HG03108 (cell line): ENCODE results near the gene CCSER1.

Experiments
- ATAC-seq: cut with Tn5 transposase; IDR thresholded peaks from one replicate; pipeline ENCODE4 v1.9.1; 2021; ENCODE audit warnings: moderate library complexity; ENCODE audit not compliant: unreplicated experiment

Gene CCSER1

DNA sequence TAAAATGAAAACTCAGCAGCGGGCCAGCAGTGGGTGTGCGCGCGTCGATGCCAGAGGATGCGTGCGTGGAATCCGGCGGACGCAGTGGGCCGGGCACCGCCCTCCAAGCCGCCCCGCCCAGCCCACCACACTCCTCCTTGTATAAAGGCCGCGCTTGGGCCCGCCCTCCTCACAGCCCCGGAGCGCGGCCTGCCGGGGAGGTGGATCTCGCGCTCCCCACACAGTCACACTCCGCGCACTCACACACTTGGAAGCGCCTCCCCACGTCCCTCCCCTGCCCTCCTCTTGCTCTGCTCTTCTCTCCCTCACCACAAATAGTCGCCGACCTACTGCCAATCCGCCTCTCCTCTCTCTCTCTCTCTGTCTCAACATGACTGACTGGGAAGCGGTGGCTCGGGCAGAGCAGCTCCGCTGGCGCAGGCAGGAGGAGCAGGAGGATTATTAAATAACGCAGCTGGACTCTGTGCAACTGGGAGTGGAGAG is at the start of gene CCSER1:
CCSER1 (plus strand) TSS at position 172 of the 483 bp plus-strand sequence.
- ATAC-seq = peak; percentile 55

DNA sequence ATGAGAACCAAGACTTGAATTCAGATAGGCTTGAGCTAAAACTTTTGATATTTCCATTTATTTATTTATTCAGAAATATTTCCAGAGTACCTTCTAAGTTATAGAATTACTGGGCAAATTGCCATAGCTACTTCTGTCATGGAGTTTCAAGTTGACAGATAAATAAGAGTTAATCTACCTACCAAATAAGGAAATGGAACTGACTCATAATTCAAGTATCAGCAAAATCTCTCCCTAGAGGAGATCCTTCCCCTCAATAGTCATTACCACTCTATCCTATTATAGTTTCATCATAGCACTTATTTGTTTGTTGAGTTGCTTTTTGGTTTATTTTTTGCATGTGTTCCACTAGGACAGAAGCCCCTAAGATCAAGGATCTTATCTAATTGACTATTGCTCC is 48.8 kb upstream of the CCSER1 start:
- ATAC-seq = peak; percentile 56

DNA sequence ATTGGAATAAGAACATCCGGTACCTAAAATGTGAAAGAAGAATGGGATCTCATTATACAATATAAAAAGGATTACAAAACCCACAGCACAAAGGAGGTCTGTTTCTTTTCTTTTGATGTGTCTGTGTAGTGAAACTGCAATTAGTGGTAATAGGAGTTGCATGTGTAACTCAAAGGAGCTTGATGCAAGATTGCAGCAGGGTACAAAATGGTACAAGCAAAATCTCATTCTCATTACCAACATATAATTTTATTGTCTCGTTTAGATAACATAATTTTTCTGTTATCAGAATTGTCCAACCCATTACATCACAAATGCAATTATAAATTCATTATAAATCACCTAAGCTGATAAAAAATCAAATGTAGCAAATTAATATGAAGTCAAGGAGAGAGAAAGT is 47.1 kb upstream of the CCSER1 start:
- ATAC-seq = no peak

DNA sequence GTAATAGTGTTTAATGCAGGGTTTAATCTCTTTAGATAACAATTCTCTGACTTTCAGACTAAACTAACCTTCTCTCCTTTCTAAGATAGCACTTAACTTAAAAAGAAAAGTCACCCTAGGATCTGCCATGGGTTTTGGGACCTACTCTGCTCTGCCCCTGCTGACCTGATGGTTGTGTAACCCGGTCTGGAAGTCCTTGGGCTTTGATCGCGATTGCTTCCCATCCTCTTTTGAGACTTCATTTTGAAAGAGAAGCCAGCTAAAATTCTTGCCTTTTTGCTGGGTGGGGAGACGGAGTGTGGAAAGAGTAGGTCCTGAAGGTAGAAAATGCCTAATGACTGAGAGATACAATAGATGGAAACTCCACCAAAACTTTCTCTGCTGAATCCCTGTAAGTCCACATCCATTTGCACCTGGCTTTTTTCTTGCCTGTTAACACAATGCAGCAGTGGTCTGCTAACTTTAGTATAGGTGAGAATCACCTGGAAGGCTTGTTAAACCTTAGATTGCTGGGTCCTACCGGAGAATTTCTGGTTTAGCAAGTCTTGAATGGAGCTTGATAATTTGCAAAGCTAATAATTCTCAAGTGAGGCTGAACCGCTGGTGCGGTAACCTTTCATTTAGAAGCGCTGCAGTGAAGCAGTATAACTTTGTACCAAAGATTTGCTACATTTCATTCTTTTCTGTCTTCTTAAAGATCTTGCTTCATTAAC is 45.6 kb upstream of the CCSER1 start:
- no peak for ATAC-seq

DNA sequence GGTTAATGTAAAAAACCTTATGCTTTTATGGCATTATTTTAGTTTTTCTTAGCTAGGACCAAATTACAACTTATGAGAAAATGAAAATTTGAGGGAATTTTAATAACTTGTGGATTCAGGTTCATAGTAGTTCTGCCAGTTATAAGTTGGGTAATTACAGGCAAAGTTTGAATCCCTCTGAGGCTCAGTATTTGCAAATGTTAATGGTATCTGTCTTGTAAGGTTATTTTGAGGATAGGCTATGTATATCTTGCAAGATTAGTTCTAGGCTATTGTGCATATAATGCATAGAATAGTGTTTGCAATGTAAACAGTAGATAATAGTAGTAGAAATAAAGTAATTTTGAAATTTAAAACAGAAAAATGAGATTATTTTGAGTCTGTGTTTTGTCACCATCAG is 44.7 kb upstream of the CCSER1 start:
- ATAC-seq = no peak

DNA sequence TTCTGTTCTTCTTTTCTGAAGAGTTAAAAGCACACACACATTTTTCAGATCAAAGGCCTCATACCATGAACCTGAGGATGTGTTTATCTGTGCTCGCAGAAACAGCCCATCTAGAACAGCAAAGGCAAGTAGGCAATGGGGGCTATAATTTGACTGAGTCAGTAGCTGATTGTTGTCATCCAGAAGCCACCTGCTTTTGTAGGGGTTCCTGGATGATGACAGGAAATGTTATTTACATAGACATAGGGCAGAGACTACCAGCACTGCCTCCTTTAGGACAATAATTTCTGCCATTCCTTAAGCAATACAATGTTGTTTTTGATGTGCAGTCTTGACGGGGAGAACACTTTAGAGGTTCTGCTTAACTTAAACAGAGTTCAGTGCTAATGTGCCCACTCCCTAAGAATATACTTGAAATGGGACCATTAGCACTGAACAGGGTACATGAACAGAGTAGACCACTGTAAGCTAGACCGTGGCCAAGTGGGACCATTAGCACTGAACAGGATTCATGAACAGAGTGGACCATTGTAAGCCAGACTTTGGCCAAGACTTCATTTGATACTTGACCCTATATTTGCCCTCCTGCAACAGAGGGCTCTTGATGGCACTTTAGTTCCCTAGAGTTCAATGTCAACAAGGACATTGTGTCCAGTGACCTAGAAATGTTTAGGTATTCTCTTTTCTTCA is 42.8 kb upstream of the CCSER1 start:
- no peak for ATAC-seq

GRCh38 chr4:90084967-90085295 is 42.3 kb upstream of the CCSER1 start:
- no peak for ATAC-seq

- no peak for ATAC-seq
Observed at GRCh38 chr4:90093526-90093925, 33.7 kb upstream of the CCSER1 start.

GRCh38 chr4:90095000-90095399 is 32.2 kb upstream of the CCSER1 start:
- no peak for ATAC-seq

DNA sequence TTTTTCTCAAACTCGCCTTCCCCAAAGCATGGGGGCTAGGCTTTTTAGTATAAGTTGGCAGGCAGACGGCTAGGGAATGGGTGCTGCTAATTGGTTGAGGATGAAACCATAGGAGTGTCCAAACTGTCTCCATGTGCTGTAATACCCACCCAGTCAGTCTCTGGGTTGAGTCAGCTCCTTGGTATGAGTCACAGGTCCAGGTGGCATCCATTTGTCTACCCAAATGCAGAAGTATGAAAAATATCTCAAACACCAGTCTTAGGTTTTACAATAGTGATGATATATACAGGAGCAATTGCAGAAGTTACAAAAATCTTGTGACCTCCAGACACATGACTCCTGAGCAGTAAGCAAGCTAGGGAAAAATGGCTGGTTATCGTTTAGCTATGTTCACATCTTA is 27.4 kb upstream of the CCSER1 start:
- no peak for ATAC-seq

DNA sequence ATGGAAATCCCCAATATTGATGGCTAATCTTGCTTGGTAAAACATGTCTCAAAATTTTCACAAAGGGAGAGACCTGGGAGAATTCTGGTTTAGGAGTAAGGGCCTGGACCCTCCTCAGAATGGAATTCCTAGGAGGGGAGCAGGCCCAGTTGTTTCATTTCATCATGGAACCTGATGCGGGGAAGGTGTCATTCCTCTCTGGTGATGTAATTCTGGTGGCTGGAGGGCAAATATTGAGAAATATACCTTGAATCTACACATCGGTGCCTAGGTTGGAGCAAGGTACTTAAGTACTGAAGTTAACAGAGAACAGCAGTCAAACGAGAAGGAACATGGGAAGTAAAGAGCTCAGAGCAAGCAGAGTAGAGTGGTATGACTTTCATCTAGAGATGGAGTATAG is 23.2 kb upstream of the CCSER1 start:
- ATAC-seq = no peak

GRCh38 chr4:90105274-90105673 is 21.9 kb upstream of the CCSER1 start:
- ATAC-seq = no peak

DNA sequence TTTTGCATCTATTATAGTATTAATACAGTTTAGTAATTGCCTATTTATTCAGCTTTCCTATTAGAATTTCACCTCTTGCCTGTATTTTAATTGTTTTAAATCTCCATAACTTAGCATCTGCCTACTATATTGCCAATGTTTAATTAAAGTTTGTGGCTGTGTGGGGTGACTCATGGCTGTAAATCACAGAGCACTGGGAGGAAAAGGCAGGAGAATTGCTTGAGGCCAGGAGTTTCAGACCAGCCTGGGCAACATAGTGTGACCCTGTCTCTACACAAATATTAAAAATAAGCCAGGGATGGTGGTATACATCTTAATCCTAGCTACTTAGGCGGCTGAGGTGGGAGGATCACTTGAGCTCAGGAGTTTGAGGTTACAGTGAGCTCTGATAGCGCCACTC is 14.5 kb upstream of the CCSER1 start:
- no peak for ATAC-seq

DNA sequence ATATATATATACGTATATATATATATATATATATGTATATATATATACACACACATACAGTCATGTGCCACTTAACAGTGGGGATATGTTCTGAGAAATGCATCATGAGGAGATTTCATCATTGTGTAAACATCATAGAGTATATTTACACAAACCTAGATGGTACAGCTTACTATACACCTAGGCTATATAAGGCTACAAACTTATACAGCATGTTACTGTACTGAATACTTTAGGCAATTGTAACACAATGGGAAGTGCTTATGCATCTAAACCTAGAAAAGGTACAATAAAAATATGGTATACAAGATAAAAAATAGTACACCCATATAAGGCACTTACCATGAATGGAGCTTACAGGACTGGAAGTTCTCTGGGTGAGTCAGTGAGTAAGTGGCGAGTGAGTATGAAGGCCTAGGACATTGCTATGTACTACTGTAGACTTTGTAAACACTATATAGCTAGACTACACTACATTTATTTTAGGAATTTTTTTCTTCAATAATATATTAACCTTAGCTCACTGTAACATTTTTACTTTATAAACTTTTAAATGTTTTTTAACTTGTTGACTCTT is 13.2 kb upstream of the CCSER1 start:
- no peak for ATAC-seq

GRCh38 chr4:90118527-90119195 is 8.5 kb upstream of the CCSER1 start:
- ATAC-seq = no peak

DNA sequence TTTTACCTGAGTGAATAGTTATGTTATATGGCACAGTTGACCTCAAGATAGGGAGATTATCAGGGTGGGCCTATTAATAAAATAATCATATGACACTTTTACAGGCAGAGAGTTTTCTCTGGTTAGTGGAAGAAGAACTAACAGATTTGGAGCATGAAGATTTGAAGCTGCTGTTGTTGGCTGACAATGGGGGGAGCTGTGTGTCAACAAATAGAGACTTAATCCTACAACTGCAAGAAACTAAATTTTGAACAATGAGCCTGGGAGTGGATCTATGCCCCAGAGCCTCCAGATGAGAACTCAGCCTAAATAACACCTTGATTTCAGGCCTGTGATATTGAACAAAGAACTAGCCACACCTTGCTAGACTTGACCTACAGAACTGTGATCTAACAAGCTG is 7.2 kb upstream of the CCSER1 start:
- ATAC-seq = no peak

GRCh38 chr4:90120815-90121214 is 6.4 kb upstream of the CCSER1 start:
- no peak for ATAC-seq

DNA sequence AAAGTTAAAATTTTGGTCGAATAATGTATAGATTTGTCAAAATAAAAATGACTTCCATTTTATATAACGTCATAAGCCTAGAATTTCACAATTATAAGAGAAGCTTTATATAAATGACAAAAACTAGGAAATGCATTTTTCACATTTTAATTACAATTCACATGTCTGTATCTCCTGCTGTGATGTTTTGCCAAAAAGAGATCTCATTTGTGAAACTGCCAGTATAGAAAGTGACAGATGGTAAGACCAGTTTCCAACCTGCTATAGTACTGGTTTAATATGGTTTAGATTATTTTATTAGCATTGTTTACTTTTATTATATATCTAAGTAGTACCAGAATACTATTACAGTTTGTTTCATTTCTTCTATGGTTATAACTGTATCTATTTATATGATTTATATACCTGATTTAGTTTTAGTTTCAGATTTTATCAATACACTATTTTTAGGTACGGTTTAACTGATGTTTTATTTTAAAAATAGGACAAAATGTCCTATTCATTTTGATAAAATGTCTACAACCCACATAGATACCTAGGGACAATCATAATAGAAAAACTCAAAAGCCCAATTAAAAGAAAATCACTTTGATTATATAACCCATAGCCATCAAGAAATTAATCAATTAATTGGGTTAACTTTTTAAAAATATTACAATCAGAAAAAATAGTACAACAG is 5.4 kb upstream of the CCSER1 start:
- ATAC-seq = no peak

- ATAC-seq = no peak
Observed at GRCh38 chr4:90122355-90122748, 4.8 kb upstream of the CCSER1 start.

GRCh38 chr4:90124276-90124675 is 2.9 kb upstream of the CCSER1 start:
- no peak for ATAC-seq

DNA sequence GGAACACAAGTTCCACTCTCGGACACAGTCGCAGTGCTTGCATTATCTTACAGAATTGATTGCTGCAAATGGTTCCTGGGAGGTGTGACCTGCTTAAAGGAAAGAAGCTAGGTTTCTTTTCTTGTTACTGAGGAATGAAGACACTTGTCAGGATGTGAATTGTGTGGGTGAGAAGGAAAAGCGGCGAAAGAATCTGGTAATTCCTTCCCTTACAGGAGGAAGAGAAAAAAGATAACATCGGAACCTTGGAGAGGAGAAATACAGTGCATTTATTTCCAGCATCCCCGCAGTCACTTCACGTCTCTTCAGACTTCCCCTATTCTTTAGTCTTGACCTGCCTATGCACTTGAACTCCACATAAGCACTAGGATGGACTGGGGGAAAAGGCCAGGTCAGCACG is 389 bp upstream of the CCSER1 start:
- ATAC-seq = no peak
